ENCODE measurements around the gene CDK6. TPM values are rescaled to one million over a fixed set of nuclear protein-coding genes. Genes with fewer than 3 reads are reported as not detected.

CDK6 gene
- total RNA-seq, 3 donors from 2014 or later (not counting 1 experiment from before 2014, with no cell fraction given): 41.1 to 46.3 (median 45.1) TPM

GRCh38 chr7:92621561-92622023 is 214.8 kb downstream of the CDK6 start:
- no peaks in the 10 kb centered on the region for H3K9me3 ChIP-seq (ENCODE audit: control insufficient read depth, insufficient read depth, low read length)
- no peaks in the 10 kb centered on the region for H3K27me3 Mint-ChIP-seq (ENCODE audit: low read depth in 2 of 2)
- H3K27me3 ChIP-seq (ENCODE audit: control insufficient read depth, insufficient read depth, low read length): no peaks in the 10 kb centered on the region
- peak overlapping the region; percentile 24 for H3K27ac ChIP-seq (ENCODE audit: low read length)
- no peak for TF ChIP-seq CTCF (IDR thresholded peaks at IDR 0.05)
- H3K4me3 ChIP-seq (ENCODE audit: low read length): no peak overlapping the region
- H3K4me3 Mint-ChIP-seq: no peak overlapping the region
- H3K36me3 ChIP-seq (ENCODE audit: control insufficient read depth, insufficient read depth, low read length): peaks cover 11% of the 10 kb centered on the region
- H3K4me1 Mint-ChIP-seq: peaks cover 45 to 47% of the 10 kb centered on the region in 2 donors
- no peak for DNase-seq
- H3K4me1 ChIP-seq (ENCODE audit: control insufficient read depth, insufficient read depth, low read length): peaks cover 7% of the 10 kb centered on the region
- no peaks in the 10 kb centered on the region for H3K9me3 Mint-ChIP-seq
- peak overlapping the region; percentile 84 to 95 for H3K27ac Mint-ChIP-seq
- 80% methylated on average over 2 of the region's 2 CpGs for WGBS (ENCODE audit: insufficient coverage)
- intact Hi-C loops (cut with micrococcal nuclease): loop anchor here (1.0 to 2.0 kb wide), 5 partner anchors 20 to 434 kb away; no protein-coding TSS in a partner anchor
- H3K36me3 Mint-ChIP-seq: peaks cover under 1% of the 10 kb centered on the region
- no peak for ATAC-seq

- peaks cover 40 to 41% of the 10 kb centered on the region in 2 donors for H3K4me1 Mint-ChIP-seq
- no peak overlapping the region for H3K4me3 ChIP-seq (ENCODE audit: low read length)
- H3K27me3 ChIP-seq (ENCODE audit: control insufficient read depth, insufficient read depth, low read length): no peaks in the 10 kb centered on the region
- H3K27ac Mint-ChIP-seq: peak overlapping the region; percentile 84 to 95
- no peaks in the 10 kb centered on the region for H3K9me3 Mint-ChIP-seq
- peaks cover 5% of the 10 kb centered on the region for H3K36me3 Mint-ChIP-seq
- peaks cover 7% of the 10 kb centered on the region for H3K4me1 ChIP-seq (ENCODE audit: control insufficient read depth, insufficient read depth, low read length)
- peak; percentile 88 for TF ChIP-seq CTCF (IDR thresholded peaks at IDR 0.05)
- peaks cover 16% of the 10 kb centered on the region for H3K36me3 ChIP-seq (ENCODE audit: control insufficient read depth, insufficient read depth, low read length)
- no peaks in the 10 kb centered on the region for H3K9me3 ChIP-seq (ENCODE audit: control insufficient read depth, insufficient read depth, low read length)
- H3K4me3 Mint-ChIP-seq: peak overlapping the region; percentile 56
- H3K27ac ChIP-seq (ENCODE audit: low read length): peak overlapping the region; percentile 24
- 11% methylated on average over 3 of the region's 3 CpGs for WGBS (ENCODE audit: insufficient coverage)
- DNase-seq (peak; percentile 59 to 92), ATAC-seq (peak; percentile 83 to 93 (median 86))
- H3K27me3 Mint-ChIP-seq (ENCODE audit: low read depth in 2 of 2): no peaks in the 10 kb centered on the region
- intact Hi-C loops (cut with micrococcal nuclease): loop anchor here (1.0 to 2.0 kb wide), 5 partner anchors 20 to 434 kb away; no protein-coding TSS in a partner anchor
These were observed 215.3 kb downstream of the CDK6 start for GRCh38 chr7:92621026-92621540.

- DNase-seq (no peak), ATAC-seq (no peak)
- no peak for TF ChIP-seq CTCF (IDR thresholded peaks at IDR 0.05)
- Mint-ChIP-seq H3K27ac (no peak overlapping the region), H3K4me3 (no peak overlapping the region), H3K27me3 (ENCODE audit: low read depth in 2 of 2) (no peaks in the 10 kb centered on the region), H3K9me3 (no peaks in the 10 kb centered on the region), H3K36me3 (peaks cover 31% of the 10 kb centered on the region), H3K4me1 (peaks cover under 1 to 2% of the 10 kb centered on the region in 2 donors)
- Histone ChIP-seq H3K36me3 (ENCODE audit: control insufficient read depth, insufficient read depth, low read length) (peaks cover 38% of the 10 kb centered on the region), H3K4me1 (ENCODE audit: control insufficient read depth, insufficient read depth, low read length) (no peaks in the 10 kb centered on the region), H3K9me3 (ENCODE audit: control insufficient read depth, insufficient read depth, low read length) (no peaks in the 10 kb centered on the region), H3K4me3 (ENCODE audit: low read length) (no peak overlapping the region), H3K27me3 (ENCODE audit: control insufficient read depth, insufficient read depth, low read length) (no peaks in the 10 kb centered on the region), H3K27ac (ENCODE audit: low read length) (no peak overlapping the region)
- intact Hi-C loops (cut with micrococcal nuclease): no loop called here
- no CpG with 5 or more reads among the region's 1 CpG for WGBS (ENCODE audit: insufficient coverage)
These were observed 220.5 kb downstream of the CDK6 start for GRCh38 chr7:92615861-92616260.
